ENCODE results near the gene CCDC39.

CCDC39 gene

GRCh38 chr3:180617049-180617448, 62.2 kb downstream of the CCDC39 start:
- Histone ChIP-seq H3K4me3 (ENCODE audit: low read depth in 1 of 2, low read length in 2 of 2) (no peak overlapping the region), H3K4me2 (ENCODE audit: insufficient read depth, low read length) (no peak overlapping the region), H3K79me2 (ENCODE audit: insufficient read depth, low read length) (no peaks in the 10 kb centered on the region), H2AFZ (ENCODE audit: low read depth, low read length) (no peak overlapping the region), H3K9ac (ENCODE audit: low read depth, low read length) (no peak overlapping the region), H3K36me3 (ENCODE audit: insufficient read depth, low read length) (no peaks in the 10 kb centered on the region), H3K4me1 (ENCODE audit: insufficient read depth, low read length) (no peaks in the 10 kb centered on the region), H3K9me3 (ENCODE audit: insufficient read depth, low read length, severe bottlenecking) (no peaks in the 10 kb centered on the region), H4K20me1 (ENCODE audit: insufficient read depth, low read length) (no peaks in the 10 kb centered on the region), H3K27ac (ENCODE audit: low read length) (no peak overlapping the region), H3K27me3 (ENCODE audit: insufficient read depth, low read length, poor library complexity) (no peaks in the 10 kb centered on the region)
- TF ChIP-seq EZH2 (IDR thresholded peaks at IDR 0.05; ENCODE audit: borderline replicate concordance, low read depth, low read length, severe bottlenecking): no peak
- TF ChIP-seq, protein P1, sequence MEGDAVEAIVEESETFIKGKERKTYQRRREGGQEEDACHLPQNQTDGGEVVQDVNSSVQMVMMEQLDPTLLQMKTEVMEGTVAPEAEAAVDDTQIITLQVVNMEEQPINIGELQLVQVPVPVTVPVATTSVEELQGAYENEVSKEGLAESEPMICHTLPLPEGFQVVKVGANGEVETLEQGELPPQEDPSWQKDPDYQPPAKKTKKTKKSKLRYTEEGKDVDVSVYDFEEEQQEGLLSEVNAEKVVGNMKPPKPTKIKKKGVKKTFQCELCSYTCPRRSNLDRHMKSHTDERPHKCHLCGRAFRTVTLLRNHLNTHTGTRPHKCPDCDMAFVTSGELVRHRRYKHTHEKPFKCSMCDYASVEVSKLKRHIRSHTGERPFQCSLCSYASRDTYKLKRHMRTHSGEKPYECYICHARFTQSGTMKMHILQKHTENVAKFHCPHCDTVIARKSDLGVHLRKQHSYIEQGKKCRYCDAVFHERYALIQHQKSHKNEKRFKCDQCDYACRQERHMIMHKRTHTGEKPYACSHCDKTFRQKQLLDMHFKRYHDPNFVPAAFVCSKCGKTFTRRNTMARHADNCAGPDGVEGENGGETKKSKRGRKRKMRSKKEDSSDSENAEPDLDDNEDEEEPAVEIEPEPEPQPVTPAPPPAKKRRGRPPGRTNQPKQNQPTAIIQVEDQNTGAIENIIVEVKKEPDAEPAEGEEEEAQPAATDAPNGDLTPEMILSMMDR (IDR thresholded peaks at IDR 0.05; ENCODE audit: borderline replicate concordance, extremely low read depth, low read length, poor library complexity, severe bottlenecking): no peak
- DNase-seq (no peak), ATAC-seq (ENCODE audit: insufficient read depth, low read depth) (no peak)

DNA sequence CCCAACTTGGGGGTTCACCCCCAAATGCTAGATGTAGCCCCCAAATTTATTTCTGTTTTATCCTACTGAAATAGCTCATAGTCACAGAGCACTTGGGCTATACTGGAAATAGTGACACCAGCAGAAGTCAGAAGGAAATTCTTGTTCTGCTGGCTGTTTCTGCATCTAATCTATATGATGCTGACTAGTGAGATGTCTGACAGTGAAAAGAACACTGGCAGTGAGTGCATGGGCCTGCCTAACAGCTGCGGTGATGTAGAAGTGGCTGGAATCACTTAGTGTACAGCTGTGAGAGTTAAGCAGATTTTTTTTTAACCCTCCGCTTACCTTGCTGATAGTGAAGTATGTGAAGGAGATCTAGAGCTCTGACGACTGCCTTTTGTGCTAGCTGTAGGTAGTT, 63.3 kb downstream of the CCDC39 start:
- H2AFZ ChIP-seq (ENCODE audit: low read depth, low read length): no peak overlapping the region
- TF ChIP-seq, protein P1 (IDR thresholded peaks at IDR 0.05; ENCODE audit: borderline replicate concordance, extremely low read depth, low read length, poor library complexity, severe bottlenecking): no peak
- no peak for TF ChIP-seq EZH2 (IDR thresholded peaks at IDR 0.05; ENCODE audit: borderline replicate concordance, low read depth, low read length, severe bottlenecking)
- DNase-seq (no peak), ATAC-seq (ENCODE audit: insufficient read depth, low read depth) (no peak)
- H3K9me3 ChIP-seq (ENCODE audit: insufficient read depth, low read length, severe bottlenecking): no peaks in the 10 kb centered on the region
- H3K4me1 ChIP-seq (ENCODE audit: insufficient read depth, low read length): no peaks in the 10 kb centered on the region
- no peak overlapping the region for H3K9ac ChIP-seq (ENCODE audit: low read depth, low read length)
- H3K27me3 ChIP-seq (ENCODE audit: insufficient read depth, low read length, poor library complexity): no peaks in the 10 kb centered on the region
- no peaks in the 10 kb centered on the region for H3K79me2 ChIP-seq (ENCODE audit: insufficient read depth, low read length)
- no peak overlapping the region for H3K27ac ChIP-seq (ENCODE audit: low read length)
- no peak overlapping the region for H3K4me2 ChIP-seq (ENCODE audit: insufficient read depth, low read length)
- no peaks in the 10 kb centered on the region for H4K20me1 ChIP-seq (ENCODE audit: insufficient read depth, low read length)
- no peaks in the 10 kb centered on the region for H3K36me3 ChIP-seq (ENCODE audit: insufficient read depth, low read length)
- no peak overlapping the region for H3K4me3 ChIP-seq (ENCODE audit: low read depth in 1 of 2, low read length in 2 of 2)

- Histone ChIP-seq H3K4me3 (ENCODE audit: low read depth in 1 of 2, low read length in 2 of 2) (no peak overlapping the region), H3K27ac (ENCODE audit: low read length) (no peak overlapping the region), H3K36me3 (ENCODE audit: insufficient read depth, low read length) (no peaks in the 10 kb centered on the region), H3K9ac (ENCODE audit: low read depth, low read length) (no peak overlapping the region), H3K27me3 (ENCODE audit: insufficient read depth, low read length, poor library complexity) (no peaks in the 10 kb centered on the region), H2AFZ (ENCODE audit: low read depth, low read length) (no peak overlapping the region), H3K4me1 (ENCODE audit: insufficient read depth, low read length) (no peaks in the 10 kb centered on the region), H3K9me3 (ENCODE audit: insufficient read depth, low read length, severe bottlenecking) (no peaks in the 10 kb centered on the region), H4K20me1 (ENCODE audit: insufficient read depth, low read length) (no peaks in the 10 kb centered on the region), H3K4me2 (ENCODE audit: insufficient read depth, low read length) (no peak overlapping the region), H3K79me2 (ENCODE audit: insufficient read depth, low read length) (no peaks in the 10 kb centered on the region)
- no peak for ATAC-seq (ENCODE audit: insufficient read depth, low read depth)
- TF ChIP-seq, protein P1 (IDR thresholded peaks at IDR 0.05; ENCODE audit: borderline replicate concordance, extremely low read depth, low read length, poor library complexity, severe bottlenecking): no peak
- TF ChIP-seq EZH2 (IDR thresholded peaks at IDR 0.05; ENCODE audit: borderline replicate concordance, low read depth, low read length, severe bottlenecking): no peak
- no peak for DNase-seq
Measured at GRCh38 chr3:180612364-180612763, 66.9 kb downstream of the CCDC39 start.

DNA sequence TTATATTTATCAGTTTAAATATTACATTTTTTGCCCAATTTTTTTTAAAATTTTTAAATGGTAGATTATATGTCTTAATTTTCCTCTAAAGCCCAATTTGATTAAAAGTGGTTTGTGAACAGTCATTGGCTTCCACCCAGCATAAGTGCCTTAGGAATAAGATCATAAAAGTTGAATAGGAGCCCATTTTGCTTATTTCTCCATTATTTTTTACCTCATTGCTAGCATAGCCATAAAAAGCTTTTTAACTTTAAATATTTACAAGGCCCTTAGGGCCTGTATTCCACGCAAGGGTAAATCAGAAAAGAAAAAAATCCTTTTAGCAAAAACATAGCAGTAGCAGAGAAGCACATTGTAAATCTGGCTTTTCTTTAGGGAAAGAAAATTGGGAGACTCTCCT, 68.3 kb downstream of the CCDC39 start:
- no peak for ATAC-seq (ENCODE audit: insufficient read depth, low read depth)
- no peak overlapping the region for H3K9ac ChIP-seq (ENCODE audit: low read depth, low read length)
- H2AFZ ChIP-seq (ENCODE audit: low read depth, low read length): no peak overlapping the region
- no peak overlapping the region for H3K27ac ChIP-seq (ENCODE audit: low read length)
- H4K20me1 ChIP-seq (ENCODE audit: insufficient read depth, low read length): no peaks in the 10 kb centered on the region
- no peak for TF ChIP-seq EZH2 (IDR thresholded peaks at IDR 0.05; ENCODE audit: borderline replicate concordance, low read depth, low read length, severe bottlenecking)
- TF ChIP-seq, protein P1 (IDR thresholded peaks at IDR 0.05; ENCODE audit: borderline replicate concordance, extremely low read depth, low read length, poor library complexity, severe bottlenecking): no peak
- H3K4me2 ChIP-seq (ENCODE audit: insufficient read depth, low read length): no peak overlapping the region
- no peak overlapping the region for H3K4me3 ChIP-seq (ENCODE audit: low read depth in 1 of 2, low read length in 2 of 2)
- no peaks in the 10 kb centered on the region for H3K27me3 ChIP-seq (ENCODE audit: insufficient read depth, low read length, poor library complexity)
- H3K9me3 ChIP-seq (ENCODE audit: insufficient read depth, low read length, severe bottlenecking): no peaks in the 10 kb centered on the region
- H3K36me3 ChIP-seq (ENCODE audit: insufficient read depth, low read length): no peaks in the 10 kb centered on the region
- H3K79me2 ChIP-seq (ENCODE audit: insufficient read depth, low read length): no peaks in the 10 kb centered on the region
- H3K4me1 ChIP-seq (ENCODE audit: insufficient read depth, low read length): no peaks in the 10 kb centered on the region
- no peak for DNase-seq

Data from DND-41 (cell line).